ENCODE measurements around the gene AFF1.

DNA sequence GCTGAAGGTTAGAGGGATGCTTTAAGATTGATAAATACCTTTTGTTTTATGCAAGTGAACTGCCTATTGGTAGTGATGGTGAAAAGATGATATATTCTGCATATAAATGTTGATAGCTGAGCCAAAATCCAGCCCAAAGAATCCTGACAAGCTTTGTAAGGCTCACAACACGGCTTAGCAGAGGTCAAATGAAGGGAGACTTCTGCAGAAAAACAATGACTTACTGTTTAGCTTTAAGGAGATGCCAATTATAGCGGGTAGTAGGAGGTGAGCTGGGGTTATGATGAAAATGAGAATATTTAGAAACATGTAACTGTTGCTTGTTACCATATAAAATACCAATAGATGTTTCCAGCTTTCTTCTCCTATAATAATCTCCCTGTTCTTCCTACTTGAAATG is 97.1 kb downstream of the AFF1 start:
- TF ChIP-seq CTCF (IDR thresholded peaks at IDR 0.05) (no peak), POLR2A (IDR thresholded peaks at IDR 0.05) (no peak)

Measured in esophagus squamous epithelium (tissue), 4 donors.